ENCODE data around the gene SDK1.

- TF ChIP-seq CTCF (IDR thresholded peaks at IDR 0.05) (no peak), POLR2AphosphoS5 (IDR thresholded peaks at IDR 0.05) (no peak)
These were observed 15.4 kb upstream of the SDK1 start for GRCh38 chr7:3285652-3286051.
